HG03342 (cell line): ENCODE measurements around the gene UGT2B7.
"Not testable (repeated sequence)": the region's sequence is repeated elsewhere in the genome, so short reads cannot be mapped to it uniquely, and the experiment has no call there.

Source experiments
- ATAC-seq: cut with Tn5 transposase; IDR thresholded peaks from one replicate; pipeline ENCODE4 v1.9.1; 2021; ENCODE audit warnings: mild to moderate bottlenecking, moderate library complexity; ENCODE audit not compliant: unreplicated experiment

The UGT2B7 gene

DNA sequence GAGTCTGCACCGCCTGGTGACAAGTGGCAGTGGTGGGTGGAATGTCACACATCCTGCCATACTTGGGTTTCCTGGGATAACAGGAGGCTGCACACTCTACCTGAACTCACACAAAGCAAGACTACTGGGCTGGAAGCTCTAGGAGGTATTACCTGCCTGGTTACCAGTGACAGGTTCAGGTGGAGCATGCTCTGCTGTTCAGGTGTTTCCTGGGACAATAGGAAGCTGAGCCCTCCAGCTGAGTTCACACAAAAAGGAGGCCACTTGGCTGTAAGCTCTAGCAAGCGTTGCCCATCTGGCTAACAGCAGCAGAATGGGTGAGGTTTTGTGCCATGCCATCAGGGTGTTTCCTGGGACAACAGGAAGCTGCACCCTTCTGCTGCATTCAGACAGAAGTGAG is 17.4 kb upstream of the UGT2B7 start:
- no peak for ATAC-seq

DNA sequence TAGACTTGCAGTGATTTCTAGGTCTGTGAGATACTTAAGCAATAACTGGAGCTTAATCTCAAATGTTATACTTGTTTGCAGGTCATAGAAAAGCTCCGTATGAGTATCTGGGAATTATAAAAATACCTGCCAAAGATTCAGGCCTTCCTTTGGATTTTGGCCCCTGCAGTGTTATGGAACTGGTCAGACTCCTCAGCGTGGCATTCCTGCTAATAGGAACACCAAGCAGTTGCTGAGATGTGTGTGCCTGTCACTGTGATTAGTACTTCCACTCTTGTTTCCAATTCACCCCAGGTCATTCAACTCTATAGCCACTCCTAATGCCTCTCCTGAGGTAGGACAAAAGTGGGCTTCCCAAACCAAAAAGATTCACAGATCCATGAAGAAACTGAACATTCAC is 7.8 kb upstream of the UGT2B7 start:
- no peak for ATAC-seq

DNA sequence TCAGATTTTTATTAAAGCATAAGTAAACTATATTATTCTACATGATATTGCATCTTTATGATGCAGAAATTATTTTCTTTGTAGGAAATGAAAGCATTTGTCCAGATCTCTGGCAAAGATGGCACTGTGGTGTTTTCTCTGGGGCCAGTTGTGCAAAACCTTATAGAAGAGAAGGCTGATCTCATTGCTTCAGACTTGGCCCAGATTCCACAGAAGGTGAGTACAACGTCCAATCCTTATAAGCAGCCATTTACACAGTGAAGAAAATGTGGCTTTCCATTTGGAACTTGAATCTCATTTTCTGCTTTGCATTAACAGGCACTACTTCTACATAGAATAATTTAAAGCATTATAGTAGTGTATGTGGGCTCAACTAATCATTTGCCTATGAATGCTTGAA is 6.9 kb upstream of the UGT2B7 start:
- no peak for ATAC-seq

DNA sequence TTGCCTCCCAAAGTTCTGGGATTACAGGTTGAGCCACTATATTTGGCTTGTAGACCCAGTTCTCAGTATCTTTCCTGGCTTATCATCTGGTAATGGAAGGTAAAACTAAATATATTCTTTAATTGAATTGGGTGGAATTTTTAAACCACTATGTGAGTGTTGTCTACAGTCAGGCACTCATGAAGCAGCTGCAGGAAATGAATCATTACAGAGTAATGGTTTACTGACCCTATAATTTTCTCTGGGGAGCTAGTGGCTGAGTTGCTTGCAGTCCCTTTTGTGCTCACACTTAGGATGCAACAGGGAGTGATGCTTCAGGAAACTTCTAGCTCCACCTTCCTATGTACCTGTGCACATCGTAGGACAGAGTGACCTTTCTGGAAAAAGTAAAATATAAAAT is 4.1 kb upstream of the UGT2B7 start:
- ATAC-seq = no peak

DNA sequence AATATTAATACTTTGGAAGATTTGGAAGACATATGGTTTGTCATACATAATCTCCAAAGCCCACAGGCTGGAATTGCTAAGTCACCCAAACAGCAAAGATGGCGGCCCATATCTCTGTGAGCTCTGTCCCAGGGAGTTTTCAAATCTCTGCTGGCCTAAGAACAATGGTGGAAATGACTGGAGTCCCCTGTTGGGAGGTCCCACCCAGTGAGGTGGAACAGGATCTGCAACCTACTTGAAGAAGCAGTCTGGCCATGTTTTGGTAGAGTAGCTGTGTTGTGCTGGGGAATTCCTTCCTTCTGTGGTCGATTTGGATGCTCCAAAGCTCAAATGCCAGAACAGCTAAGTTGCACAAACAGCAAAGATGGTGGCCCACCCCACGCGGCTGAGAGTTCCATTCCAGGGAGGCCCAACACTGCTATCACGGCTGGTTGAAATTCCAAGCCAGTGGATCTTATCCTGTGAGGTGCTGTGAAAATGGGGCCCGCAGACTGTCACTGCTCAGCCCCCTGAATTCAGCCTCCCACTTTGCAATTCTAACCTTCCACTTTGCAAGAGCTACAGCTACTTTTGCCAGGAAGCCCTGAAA is 3.2 kb upstream of the UGT2B7 start:
- no peak for ATAC-seq

DNA sequence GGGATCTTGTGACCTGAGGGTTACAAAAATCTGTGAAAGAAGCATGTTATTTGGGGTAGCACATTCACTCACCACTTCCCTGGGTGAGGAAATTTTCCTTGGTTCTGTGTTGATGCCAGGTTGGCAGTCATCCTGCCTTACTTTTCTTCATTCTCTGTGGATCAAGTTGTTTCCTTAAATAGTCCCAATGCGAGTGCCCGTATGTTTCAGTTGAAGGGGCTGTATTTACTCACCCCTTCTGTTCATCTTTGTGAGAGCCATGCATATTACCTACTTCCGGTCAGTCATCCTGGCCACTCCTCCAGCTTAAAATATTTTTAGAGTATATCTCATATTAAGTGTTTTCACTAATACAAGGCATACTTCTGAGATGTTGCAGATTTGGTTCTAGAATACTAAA is 2.6 kb upstream of the UGT2B7 start:
- no peak for ATAC-seq

DNA sequence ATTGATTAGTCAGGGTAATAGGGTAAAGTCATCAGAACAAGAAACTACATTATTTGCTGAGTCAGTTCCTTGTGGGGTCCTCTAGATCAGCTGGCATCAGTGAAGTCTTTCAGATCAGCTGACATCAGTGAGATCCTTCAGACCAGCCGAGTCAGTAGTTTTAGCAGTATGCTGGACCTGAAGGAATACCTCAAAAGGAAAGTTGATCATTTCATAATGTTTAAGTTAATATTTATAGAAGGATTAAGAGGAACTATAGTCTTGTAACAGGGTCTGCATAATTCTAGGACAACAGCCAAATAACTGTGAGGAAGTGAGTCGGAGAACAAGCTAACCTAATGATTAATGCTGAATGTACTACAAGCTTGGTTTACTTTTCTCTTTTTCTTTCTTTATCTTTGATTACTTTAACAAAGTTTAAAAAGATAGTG is 958 bp upstream of the UGT2B7 start:
- no peak for ATAC-seq

DNA sequence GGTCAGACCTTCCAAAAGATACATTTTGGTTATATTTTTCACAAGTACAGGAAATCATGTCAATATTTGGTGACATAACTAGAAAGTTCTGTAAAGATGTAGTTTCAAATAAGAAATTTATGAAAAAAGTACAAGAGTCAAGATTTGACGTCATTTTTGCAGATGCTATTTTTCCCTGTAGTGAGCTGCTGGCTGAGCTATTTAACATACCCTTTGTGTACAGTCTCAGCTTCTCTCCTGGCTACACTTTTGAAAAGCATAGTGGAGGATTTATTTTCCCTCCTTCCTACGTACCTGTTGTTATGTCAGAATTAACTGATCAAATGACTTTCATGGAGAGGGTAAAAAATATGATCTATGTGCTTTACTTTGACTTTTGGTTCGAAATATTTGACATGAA is 536 bp downstream of the UGT2B7 start:
- ATAC-seq = no peak

DNA sequence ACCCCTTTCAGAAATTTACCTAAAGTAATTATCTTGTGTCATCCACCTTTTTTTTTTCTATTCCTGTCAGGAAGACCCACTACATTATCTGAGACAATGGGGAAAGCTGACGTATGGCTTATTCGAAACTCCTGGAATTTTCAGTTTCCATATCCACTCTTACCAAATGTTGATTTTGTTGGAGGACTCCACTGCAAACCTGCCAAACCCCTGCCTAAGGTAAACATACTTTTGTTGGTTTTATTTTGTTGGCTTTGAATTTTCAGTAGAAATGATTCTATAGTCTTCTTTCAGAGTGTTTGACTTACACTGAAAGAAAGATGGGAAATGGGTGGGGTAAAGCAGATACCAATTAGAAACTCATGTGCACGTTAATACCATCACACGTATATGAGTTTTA is 2.2 kb downstream of the UGT2B7 start:
- ATAC-seq = no peak

DNA sequence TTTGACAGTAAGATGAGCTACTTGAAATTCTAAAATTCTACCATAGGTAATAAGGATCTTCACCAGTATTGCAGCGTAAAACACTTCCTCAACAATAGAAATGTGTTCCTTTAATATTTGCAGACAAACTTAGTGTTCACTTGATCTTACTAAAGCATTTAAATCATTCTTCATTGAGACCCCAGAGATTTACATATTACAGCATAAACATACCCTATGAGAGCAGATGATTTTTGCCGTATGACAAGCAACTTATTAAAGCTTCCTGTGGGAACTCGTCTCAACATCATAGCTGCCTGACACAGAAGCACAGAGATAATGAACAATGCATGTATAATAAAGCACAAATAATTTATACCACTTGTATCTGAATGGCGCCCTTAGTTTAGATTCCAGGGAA is 3.6 kb downstream of the UGT2B7 start:
- ATAC-seq = no peak

DNA sequence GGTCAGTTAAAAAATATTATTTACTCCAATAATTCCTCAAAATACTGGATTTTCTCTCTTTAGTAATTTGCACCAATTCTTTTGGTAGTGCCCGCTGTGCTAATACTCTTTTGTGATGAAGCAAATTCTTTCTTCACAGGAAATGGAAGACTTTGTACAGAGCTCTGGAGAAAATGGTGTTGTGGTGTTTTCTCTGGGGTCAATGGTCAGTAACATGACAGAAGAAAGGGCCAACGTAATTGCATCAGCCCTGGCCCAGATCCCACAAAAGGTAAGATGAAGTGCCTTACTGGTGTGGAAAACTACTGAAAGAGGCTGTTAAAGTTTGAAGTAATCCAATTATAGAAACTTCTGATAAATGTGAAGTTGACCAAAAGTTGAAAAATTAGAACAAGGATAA is 6.4 kb downstream of the UGT2B7 start:
- ATAC-seq = not testable (repeated sequence)

DNA sequence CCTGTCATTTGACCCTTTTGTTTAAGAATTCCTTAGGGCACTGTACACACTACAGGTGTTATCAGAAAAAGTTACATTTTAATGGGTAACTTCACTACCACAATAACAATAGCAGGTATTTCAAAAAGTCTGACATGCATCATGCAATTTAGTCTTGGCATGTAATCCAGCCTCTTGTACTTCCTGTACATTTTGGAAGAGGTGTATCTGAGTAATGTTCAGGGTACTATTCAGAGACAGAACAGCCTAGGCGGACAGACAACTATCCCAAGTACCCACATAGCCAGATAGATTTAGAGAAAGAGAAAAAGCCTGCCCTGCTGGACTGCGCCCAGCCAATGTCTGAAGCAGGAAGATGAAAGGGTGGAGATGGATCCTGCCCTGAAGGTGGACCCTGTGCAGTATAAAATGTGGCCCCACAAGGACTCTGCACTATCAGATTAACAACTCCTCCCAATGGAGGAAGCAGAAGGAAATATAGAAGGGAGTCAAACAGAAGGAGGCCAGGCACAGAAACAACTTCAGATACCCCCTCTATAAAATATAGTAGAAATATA is 8.5 kb downstream of the UGT2B7 start:
- ATAC-seq = no peak

DNA sequence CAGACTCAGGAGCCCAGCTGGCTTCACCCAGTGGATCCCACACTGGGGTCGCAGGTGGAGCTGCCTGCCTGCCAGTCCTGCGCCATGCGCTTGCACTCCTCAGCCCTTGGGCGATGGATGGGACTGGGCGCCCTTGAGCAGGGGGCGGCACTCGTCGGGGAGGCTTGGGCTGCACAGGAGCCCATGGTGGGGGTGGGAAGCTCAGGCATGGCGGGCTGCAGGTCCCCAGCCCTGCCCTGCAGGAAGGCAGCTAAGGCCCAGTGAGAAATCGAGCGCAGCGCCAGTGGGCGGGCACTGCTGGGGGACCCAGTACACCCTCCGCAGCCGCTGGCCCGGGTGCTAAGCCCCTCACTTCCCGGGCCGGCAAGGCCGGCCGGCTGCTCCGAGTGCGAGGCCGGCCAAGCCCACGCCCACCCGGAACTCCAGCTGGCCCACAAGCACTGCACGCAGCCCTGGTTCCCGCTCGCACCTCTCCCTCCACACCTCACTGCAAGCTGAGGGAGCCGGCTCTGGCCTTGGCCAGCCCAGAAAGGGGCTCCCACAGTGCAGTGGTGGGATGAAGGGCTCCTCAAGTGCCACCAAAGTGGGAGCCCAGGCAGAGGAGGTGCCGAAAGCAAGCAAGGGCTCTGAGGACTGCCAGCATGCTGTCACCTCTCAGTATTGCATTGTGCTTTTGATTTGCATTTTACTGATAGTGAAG is 19.0 kb downstream of the UGT2B7 start:
- ATAC-seq = not testable (repeated sequence)

DNA sequence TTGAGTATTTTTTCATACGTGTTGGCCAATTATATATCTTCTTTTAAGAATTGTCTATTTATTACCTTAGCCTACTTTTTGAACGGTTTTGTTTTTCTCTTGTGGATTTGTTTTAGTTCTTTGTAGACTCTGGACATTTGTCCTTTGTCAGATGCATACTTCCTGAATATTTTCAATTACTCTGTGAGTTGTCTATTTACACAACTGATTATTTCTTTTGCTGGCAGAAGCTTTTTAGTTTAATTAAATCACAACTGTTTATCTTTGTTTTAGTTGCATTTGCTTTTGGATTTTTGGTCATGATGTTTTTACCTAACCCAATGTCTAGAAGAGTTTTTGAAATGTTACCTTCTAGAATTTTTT is 19.6 kb downstream of the UGT2B7 start:
- ATAC-seq = no peak

DNA sequence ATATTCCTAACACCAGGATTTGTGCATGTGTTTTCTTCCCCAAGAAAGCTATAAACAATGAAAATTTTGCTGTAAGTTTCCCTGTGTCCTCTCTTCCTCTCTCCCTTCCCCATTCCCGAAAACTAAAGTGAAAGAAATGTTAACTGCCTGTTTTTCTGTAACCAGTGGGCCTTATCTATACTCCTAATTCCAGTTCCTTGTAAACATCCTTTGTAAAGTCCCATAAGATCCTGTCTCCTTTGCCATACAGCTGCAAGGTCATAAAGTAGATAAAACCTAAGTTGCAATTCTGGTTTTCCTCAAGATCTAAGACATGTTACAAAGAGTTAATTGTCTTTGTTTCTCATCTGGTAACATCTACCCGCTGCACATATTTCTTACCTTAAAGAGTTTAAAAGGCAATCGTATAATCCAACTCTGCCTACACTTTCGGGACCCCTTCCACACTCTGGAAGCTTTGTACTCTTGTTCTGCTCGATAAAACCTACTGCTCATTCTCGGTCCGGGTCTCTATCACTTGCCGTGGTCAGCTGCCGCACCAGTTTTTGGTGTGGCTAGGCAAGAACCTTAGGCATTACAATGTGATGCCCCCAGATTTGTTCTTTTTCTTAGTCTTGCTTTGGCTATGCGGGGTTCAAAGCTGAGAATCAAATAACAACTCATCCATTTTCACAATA is 20.5 kb downstream of the UGT2B7 start:
- ATAC-seq = no peak

DNA sequence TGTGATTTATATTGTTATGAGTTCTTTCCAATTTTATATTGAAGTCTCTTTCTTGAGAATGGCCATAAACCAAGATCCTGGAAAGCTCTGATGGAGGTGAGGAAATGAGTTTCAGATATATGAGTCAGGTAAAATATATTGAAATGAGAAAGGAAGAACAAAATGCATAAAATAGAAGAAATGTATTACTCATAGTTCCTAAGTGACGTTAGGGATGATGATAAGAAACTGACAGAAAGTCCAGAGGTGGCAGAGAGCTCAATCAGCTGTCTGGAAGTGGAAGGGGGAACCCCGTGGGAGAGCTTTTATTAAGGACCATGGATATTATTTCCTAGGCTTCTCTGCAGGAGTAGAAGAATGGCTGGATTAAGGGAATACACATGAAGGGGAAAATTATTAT is 24.6 kb downstream of the UGT2B7 start:
- ATAC-seq = no peak

DNA sequence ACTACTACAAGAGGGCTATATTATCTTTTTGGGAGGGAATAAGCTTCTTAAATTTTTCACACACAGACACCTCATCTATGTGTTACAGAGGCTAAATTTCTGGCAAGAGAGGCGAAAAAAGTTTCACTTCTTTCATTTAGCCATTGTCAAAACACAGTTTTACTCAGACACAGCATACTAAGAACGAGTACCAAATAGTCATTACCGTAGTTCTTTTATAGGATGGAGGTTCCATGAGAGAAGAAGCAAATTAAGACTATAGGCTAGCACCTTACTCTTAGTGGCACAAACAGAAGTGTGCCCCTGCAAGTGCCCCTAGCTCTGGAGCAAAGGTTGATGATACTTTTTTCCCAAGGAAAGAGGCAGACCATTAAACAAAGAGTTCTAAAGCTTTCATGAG is 26.2 kb downstream of the UGT2B7 start:
- ATAC-seq = no peak

DNA sequence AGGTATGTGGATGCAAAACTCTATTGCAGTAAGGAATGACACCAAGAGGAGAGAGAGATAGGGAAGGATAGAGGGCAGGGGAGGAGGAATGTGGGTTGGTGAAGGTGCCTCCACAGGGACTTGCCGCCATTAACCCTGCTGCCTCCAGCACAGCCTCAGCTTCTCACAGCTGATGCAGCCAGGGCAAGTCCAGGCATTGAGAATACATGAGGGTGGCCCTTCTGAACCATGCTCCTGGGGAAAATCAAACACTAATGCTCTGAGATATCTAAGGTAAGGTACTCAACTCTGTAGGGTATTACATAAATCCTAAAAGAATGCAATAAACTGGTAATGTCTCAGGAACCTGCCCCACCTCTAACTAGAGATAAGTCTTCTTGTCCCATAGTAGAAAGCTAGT is 28.7 kb downstream of the UGT2B7 start:
- ATAC-seq = no peak

DNA sequence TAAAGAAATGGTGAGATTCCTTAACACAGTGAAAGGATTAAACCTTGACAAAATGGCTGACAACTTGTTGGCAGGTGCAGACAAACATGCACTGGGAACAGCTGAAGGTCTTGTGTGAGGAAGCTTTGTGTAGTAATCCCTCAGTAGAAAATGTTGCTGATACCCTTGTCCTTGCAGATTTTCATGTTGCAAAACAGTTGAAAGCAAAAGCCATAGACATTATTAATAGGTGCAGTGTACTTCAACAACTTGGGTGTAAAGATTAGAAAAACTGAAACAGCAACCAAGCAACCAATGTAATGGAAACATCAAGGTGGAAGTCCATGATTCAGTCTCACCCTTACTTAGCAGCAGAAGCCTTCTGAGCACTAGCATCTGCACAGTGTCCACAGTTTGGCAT is 29.8 kb downstream of the UGT2B7 start:
- ATAC-seq = no peak

DNA sequence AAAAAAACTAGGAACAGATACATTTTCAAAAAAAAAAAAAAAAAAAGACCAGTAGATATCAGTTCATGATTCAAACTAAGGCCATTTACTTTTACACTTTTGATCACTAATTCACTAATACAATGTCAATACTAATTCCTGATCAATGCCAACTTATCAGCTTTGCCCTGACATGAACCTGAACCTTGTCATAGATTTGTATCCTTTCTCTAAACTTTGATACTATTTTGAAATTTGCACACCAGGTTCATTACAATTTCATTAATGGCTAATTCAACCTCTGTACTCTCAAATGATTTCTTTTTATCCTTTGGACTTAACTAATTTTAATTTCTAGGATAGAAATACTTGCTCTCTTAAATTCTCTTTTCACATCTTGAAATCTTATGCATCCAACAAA is 37.7 kb downstream of the UGT2B7 start:
- no peak for ATAC-seq

DNA sequence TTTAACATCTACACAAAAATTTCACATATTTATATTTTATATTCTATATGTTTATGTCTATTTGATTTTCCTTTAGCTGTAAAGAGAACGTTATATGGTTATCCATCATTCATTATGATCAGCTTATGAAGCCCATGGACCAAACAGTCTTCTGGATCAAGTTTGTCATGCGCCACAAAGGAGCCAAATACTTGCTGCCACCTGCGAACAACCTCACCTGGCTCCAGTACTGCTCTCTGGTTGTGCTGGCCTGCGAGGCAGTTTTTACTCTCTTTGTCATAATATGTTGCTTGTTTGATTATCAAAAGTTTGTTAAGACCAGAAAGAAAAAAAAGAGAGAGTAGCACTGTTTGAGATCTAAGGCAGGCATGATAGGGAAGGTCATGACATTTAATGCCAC is 38.2 kb downstream of the UGT2B7 start:
- ATAC-seq = no peak

DNA sequence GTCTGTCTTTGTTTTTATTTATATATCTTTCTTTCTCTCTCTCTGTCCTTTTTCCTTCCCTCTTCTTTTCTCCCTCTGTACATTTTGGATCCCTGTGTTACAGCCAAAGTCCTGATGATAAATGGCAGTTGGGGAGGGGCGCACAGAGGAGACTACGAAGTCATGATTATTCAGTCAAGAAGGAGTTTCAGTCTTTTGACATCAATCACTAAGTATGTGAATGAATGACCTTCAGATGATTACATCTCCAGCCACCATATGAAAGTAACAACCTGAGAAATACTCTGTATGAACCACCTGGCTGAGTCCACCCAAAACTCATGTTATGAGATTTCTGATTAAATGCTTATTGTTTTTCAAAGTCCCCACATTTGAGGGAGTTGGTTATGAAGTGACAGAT is 45.0 kb downstream of the UGT2B7 start:
- no peak for ATAC-seq
